NCI-H2171 treated with DMSO at 0.1 percent for 48 hours (cell line): ENCODE results near the gene CHST14.
"Not testable (repeated sequence)": the region's sequence is repeated elsewhere in the genome, so short reads cannot be mapped to it uniquely, and the experiment has no call there.

Experiments used
- DNase-seq: peaks from one replicate; lab custom pipeline; 2025; lab: John Stamatoyannopoulos, UW

CHST14 gene

GRCh38 chr15:40440743-40441564 lies 29.8 kb upstream of the CHST14 start, which contains the start of gene BAHD1:
TSS of gene BAHD1 (plus strand) at chr15:40440953. CDS start at chr15:40458465, 17,512 bp downstream.
- DNase-seq = peak; percentile 93

GRCh38 chr15:40441565-40442531 lies 28.9 kb upstream of the CHST14 start:
- peak; percentile 22 for DNase-seq

- DNase-seq = no peak
These were observed 27.5 kb upstream of the CHST14 start for GRCh38 chr15:40443255-40443654.

GRCh38 chr15:40443846-40444245 lies 26.9 kb upstream of the CHST14 start:
- no peak for DNase-seq

GRCh38 chr15:40444736-40445135 lies 26.0 kb upstream of the CHST14 start:
- no peak for DNase-seq

- no peak for DNase-seq
These were observed 25.3 kb upstream of the CHST14 start for GRCh38 chr15:40445421-40445922.

- no peak for DNase-seq
These were observed 24.6 kb upstream of the CHST14 start for GRCh38 chr15:40446144-40446543.

GRCh38 chr15:40448354-40448753 lies 22.4 kb upstream of the CHST14 start:
- no peak for DNase-seq

- DNase-seq = no peak
These were observed 21.5 kb upstream of the CHST14 start for GRCh38 chr15:40449275-40449674.

GRCh38 chr15:40450047-40450446 lies 20.7 kb upstream of the CHST14 start:
- DNase-seq = no peak

- DNase-seq = no peak
These were observed 19.1 kb upstream of the CHST14 start for GRCh38 chr15:40451527-40452158.

- no peak for DNase-seq
These were observed 18.3 kb upstream of the CHST14 start for GRCh38 chr15:40452296-40453090.

GRCh38 chr15:40453941-40454340 lies 16.8 kb upstream of the CHST14 start:
- not testable (repeated sequence) for DNase-seq

GRCh38 chr15:40454904-40455391 lies 15.8 kb upstream of the CHST14 start:
- DNase-seq = no peak

GRCh38 chr15:40456299-40456712 lies 14.5 kb upstream of the CHST14 start:
- no peak for DNase-seq

GRCh38 chr15:40456738-40457137 lies 14.0 kb upstream of the CHST14 start:
- DNase-seq = no peak

GRCh38 chr15:40458495-40459371 lies 12.1 kb upstream of the CHST14 start:
- DNase-seq = no peak

GRCh38 chr15:40459391-40460015 lies 11.3 kb upstream of the CHST14 start:
- DNase-seq = no peak

GRCh38 chr15:40460404-40460803 lies 10.4 kb upstream of the CHST14 start:
- DNase-seq = no peak

- no peak for DNase-seq
These were observed 8.8 kb upstream of the CHST14 start for GRCh38 chr15:40461958-40462357.
